CD4-positive, alpha-beta T cell treated with Interleukin-17A for 4 hours (primary cell): Measurements from ENCODE around the gene SCN5A.
"Not testable (repeated sequence)": the region's sequence is repeated elsewhere in the genome, so short reads cannot be mapped to it uniquely, and the experiment has no call there.

Experiments
- DNase-seq: peaks from one replicate; pipeline ENCODE4 v3.0.0-alpha.2; 2020; ENCODE audit warnings: mixed read lengths

SCN5A gene

GRCh38 chr3:38577371-38578080, 72.0 kb downstream of the SCN5A start:
- DNase-seq, result no peak

GRCh38 chr3:38576526-38577370, 72.7 kb downstream of the SCN5A start:
- no peak for DNase-seq

- DNase-seq, result no peak
Observed at GRCh38 chr3:38576131-38576525, 73.4 kb downstream of the SCN5A start.

- DNase-seq, result no peak
Observed at GRCh38 chr3:38575279-38575843, 74.1 kb downstream of the SCN5A start.

- no peak for DNase-seq
Observed at GRCh38 chr3:38574411-38575278, 74.8 kb downstream of the SCN5A start.

- no peak for DNase-seq
Observed at GRCh38 chr3:38573556-38573955, 75.9 kb downstream of the SCN5A start.

- no peak for DNase-seq
Observed at GRCh38 chr3:38573111-38573510, 76.4 kb downstream of the SCN5A start.

GRCh38 chr3:38567498-38567897, 82.0 kb downstream of the SCN5A start:
- DNase-seq, result no peak

GRCh38 chr3:38566794-38567193, 82.7 kb downstream of the SCN5A start:
- not testable (repeated sequence) for DNase-seq

- no peak for DNase-seq
Observed at GRCh38 chr3:38566215-38566528, 83.3 kb downstream of the SCN5A start.

- DNase-seq, result no peak
Observed at GRCh38 chr3:38565339-38566214, 83.9 kb downstream of the SCN5A start.

GRCh38 chr3:38564631-38565338, 84.7 kb downstream of the SCN5A start:
- DNase-seq, result no peak

GRCh38 chr3:38563886-38564270, 85.6 kb downstream of the SCN5A start:
- no peak for DNase-seq

- no peak for DNase-seq
Observed at GRCh38 chr3:38563070-38563885, 86.2 kb downstream of the SCN5A start.

- no peak for DNase-seq
Observed at GRCh38 chr3:38562467-38562925, 87.0 kb downstream of the SCN5A start.

GRCh38 chr3:38561746-38562466, 87.6 kb downstream of the SCN5A start:
- no peak for DNase-seq

GRCh38 chr3:38560996-38561717, 88.3 kb downstream of the SCN5A start:
- no peak for DNase-seq

GRCh38 chr3:38560284-38560683, 89.2 kb downstream of the SCN5A start:
- DNase-seq, result no peak

GRCh38 chr3:38558864-38559263, 90.6 kb downstream of the SCN5A start:
- no peak for DNase-seq
